Ishikawa (cell line): ENCODE results near the gene BRD3.

Source experiments
- CEBPB ChIP-seq: IDR thresholded peaks from 2 replicates; pipeline ENCODE4 v1.6.1; 2012
- CREB1 ChIP-seq: IDR thresholded peaks from 2 replicates; pipeline ENCODE4 v1.6.1; 2012; ENCODE audit warnings: low read depth
- EGR1 ChIP-seq: IDR thresholded peaks from 2 replicates; pipeline ENCODE4 v1.6.1; 2012
- EP300 ChIP-seq: IDR thresholded peaks from 2 replicates; pipeline ENCODE4 v1.6.1; 2012; ENCODE audit warnings: borderline replicate concordance
- FOXM1 ChIP-seq: IDR thresholded peaks from 2 replicates; pipeline ENCODE4 v1.6.1; 2012; ENCODE audit warnings: low read depth, borderline replicate concordance
- NFIC ChIP-seq: IDR thresholded peaks from 2 replicates; pipeline ENCODE4 v1.6.1; 2012
- RAD21 ChIP-seq: IDR thresholded peaks from 2 replicates; pipeline ENCODE4 v1.6.1; 2012; ENCODE audit warnings: low read depth
- TAF1 ChIP-seq: IDR thresholded peaks from 2 replicates; pipeline ENCODE4 v1.6.1; 2012; ENCODE audit warnings: low read depth, mild to moderate bottlenecking
- TCF12 ChIP-seq: IDR thresholded peaks from 2 replicates; pipeline ENCODE4 v1.6.1; 2012; ENCODE audit warnings: low read depth
- TEAD4 ChIP-seq: IDR thresholded peaks from 2 replicates; pipeline ENCODE4 v1.6.1; 2012
- YY1 ChIP-seq: IDR thresholded peaks from 2 replicates; pipeline ENCODE4 v1.6.1; 2012; ENCODE audit warnings: low read depth
- ZBTB7A ChIP-seq: IDR thresholded peaks from 2 replicates; pipeline ENCODE4 v1.6.1; 2012; ENCODE audit warnings: low read depth
- TF ChIP-seq, protein P1 (sequence below): IDR thresholded peaks from 2 replicates; pipeline ENCODE4 v1.6.1; 2012
- TF ChIP-seq, protein P2 (sequence below): IDR thresholded peaks from 2 replicates; pipeline ENCODE4 v1.6.1; 2012
- TF ChIP-seq, protein P3 (sequence below): IDR thresholded peaks from 2 replicates; pipeline ENCODE4 v1.6.1; 2012; ENCODE audit warnings: low read depth, mild to moderate bottlenecking

The BRD3 gene

DNA sequence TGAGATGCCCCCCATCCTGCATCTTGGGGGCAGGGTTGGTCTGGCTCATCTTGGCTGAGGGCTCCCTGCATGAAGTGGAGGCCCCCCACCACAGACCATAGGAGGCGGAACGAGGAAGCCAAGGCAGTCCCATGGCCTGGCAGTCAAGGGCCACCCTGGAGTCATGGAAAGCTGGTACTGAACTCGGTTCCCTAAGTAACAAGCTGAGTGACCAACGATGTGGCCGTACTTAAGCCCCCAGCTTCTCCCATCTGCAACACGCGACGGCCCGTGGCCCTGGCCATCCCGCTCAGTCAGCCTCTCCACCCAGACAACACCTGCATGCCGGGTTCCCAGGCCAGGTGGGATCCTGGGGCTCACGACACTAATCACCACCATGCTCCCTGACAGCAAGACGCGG lies 17.1 kb downstream of the BRD3 start:
- no peak for TF ChIP-seq NFIC
- TF ChIP-seq, protein P1, sequence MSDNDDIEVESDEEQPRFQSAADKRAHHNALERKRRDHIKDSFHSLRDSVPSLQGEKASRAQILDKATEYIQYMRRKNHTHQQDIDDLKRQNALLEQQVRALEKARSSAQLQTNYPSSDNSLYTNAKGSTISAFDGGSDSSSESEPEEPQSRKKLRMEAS, result no peak
- TF ChIP-seq EGR1, result no peak
- TF ChIP-seq EP300, result no peak
- TF ChIP-seq CREB1, result no peak
- no peak for TF ChIP-seq TAF1
- TF ChIP-seq TCF12, result no peak
- TF ChIP-seq TEAD4, result no peak
- TF ChIP-seq CEBPB, result no peak
- TF ChIP-seq ZBTB7A, result no peak
- TF ChIP-seq, protein P2, sequence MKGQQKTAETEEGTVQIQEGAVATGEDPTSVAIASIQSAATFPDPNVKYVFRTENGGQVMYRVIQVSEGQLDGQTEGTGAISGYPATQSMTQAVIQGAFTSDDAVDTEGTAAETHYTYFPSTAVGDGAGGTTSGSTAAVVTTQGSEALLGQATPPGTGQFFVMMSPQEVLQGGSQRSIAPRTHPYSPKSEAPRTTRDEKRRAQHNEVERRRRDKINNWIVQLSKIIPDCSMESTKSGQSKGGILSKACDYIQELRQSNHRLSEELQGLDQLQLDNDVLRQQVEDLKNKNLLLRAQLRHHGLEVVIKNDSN, result no peak
- no peak for TF ChIP-seq RAD21
- TF ChIP-seq YY1, result no peak
- no peak for TF ChIP-seq FOXM1
- TF ChIP-seq, protein P3, sequence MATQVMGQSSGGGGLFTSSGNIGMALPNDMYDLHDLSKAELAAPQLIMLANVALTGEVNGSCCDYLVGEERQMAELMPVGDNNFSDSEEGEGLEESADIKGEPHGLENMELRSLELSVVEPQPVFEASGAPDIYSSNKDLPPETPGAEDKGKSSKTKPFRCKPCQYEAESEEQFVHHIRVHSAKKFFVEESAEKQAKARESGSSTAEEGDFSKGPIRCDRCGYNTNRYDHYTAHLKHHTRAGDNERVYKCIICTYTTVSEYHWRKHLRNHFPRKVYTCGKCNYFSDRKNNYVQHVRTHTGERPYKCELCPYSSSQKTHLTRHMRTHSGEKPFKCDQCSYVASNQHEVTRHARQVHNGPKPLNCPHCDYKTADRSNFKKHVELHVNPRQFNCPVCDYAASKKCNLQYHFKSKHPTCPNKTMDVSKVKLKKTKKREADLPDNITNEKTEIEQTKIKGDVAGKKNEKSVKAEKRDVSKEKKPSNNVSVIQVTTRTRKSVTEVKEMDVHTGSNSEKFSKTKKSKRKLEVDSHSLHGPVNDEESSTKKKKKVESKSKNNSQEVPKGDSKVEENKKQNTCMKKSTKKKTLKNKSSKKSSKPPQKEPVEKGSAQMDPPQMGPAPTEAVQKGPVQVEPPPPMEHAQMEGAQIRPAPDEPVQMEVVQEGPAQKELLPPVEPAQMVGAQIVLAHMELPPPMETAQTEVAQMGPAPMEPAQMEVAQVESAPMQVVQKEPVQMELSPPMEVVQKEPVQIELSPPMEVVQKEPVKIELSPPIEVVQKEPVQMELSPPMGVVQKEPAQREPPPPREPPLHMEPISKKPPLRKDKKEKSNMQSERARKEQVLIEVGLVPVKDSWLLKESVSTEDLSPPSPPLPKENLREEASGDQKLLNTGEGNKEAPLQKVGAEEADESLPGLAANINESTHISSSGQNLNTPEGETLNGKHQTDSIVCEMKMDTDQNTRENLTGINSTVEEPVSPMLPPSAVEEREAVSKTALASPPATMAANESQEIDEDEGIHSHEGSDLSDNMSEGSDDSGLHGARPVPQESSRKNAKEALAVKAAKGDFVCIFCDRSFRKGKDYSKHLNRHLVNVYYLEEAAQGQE, result no peak

DNA sequence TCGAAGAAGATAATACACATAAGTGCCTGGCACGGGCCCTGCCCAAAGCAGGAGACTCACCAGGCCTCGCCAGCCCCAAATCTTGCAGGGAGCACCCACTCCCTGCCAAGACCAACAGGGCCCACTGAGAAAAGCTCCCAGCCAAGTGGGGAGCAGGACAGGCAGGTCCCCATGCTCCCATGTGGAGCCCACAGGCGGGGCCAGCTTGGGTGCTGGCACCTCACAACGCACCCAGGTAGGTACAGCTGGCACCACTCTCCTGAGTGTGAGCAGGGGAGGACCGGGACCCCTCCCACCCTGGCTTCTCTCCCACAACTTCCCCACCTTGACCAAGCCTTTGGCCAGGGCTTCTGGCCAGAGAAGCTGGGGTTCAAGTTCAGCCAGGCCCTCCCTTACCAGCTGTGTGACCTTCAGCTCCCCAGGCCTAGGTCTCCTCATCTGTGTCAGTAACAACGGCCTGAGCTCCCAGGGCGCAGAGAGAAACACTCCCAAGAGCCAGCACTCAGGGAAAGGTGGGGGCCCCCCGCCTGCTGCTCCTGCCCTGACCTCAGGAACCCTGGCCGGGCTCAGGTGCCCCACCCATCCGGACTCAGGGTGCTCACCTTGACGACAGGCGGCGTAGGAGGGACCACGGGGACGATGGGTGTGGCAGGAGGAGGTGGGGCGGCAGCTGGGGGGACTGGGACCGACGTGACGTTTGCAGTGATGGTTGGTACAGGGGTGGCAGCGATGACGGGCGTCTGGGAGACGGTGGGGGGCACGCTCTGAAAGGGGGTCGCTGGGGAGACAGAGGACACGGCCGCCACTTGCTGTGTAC lies 17.8 kb downstream of the BRD3 start:
- TF ChIP-seq, protein P1, result no peak
- TF ChIP-seq CREB1, result no peak
- TF ChIP-seq RAD21, result no peak
- no peak for TF ChIP-seq CEBPB
- no peak for TF ChIP-seq ZBTB7A
- TF ChIP-seq YY1, result no peak
- no peak for TF ChIP-seq TCF12
- no peak for TF ChIP-seq NFIC
- no peak for TF ChIP-seq FOXM1
- TF ChIP-seq EGR1, result no peak
- TF ChIP-seq TEAD4, result no peak
- TF ChIP-seq TAF1, result no peak
- TF ChIP-seq EP300, result no peak
- TF ChIP-seq, protein P3, result no peak
- TF ChIP-seq, protein P2, result no peak

DNA sequence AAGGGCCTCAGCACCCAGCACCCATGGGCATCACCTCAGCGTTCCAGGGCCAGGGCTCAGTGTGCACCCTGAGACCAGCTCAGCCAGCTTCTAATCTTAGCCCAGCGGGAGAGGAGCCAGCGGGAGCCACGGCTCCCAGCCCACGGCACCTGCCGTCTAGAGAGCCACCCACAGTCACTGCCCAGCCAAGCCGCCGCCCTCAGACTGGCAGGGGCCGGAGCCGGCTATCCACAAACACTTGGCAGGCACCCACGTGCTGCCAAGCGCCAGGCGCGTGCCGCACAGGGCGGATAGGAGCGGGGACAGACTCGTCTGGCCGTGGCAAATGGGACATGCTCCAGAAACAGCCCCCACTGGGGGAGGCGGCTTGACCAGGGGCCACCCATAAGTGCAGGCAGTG lies 18.6 kb downstream of the BRD3 start:
- no peak for TF ChIP-seq YY1
- no peak for TF ChIP-seq FOXM1

DNA sequence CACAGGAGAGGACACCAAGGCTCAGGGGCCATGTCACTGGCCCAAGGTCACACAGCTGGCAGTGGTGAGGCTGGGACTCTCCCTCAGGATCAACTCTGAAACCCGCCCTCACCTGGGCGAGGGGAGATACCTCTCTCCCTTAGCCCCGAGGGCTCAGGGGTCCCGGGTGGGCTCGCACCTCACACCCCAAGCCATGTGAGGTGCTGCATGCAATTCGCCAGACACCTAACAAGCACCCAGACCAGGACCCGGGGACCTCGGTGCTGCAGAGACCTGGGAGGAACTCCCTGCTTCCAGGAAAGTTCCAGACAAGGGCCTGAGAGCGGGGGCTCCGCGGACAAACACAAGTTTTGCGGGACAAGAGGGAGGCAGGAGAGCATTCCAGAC lies 19.3 kb downstream of the BRD3 start:
- no peak for TF ChIP-seq CEBPB
- TF ChIP-seq EP300, result no peak
- no peak for TF ChIP-seq TAF1
- TF ChIP-seq ZBTB7A, result no peak
- TF ChIP-seq TCF12, result no peak
- TF ChIP-seq EGR1, result no peak
- TF ChIP-seq, protein P1, result no peak
- TF ChIP-seq, protein P3, result no peak
- TF ChIP-seq TEAD4, result no peak
- no peak for TF ChIP-seq YY1
- TF ChIP-seq FOXM1, result no peak
- no peak for TF ChIP-seq RAD21
- TF ChIP-seq NFIC, result no peak
- TF ChIP-seq CREB1, result no peak
- TF ChIP-seq, protein P2, result no peak
